Ishikawa (cell line): ENCODE measurements around the gene PIGN.

Source experiments
- CREB1 ChIP-seq: IDR thresholded peaks from 2 replicates; pipeline ENCODE4 v1.6.1; 2012; ENCODE audit warnings: low read depth
- EGR1 ChIP-seq: IDR thresholded peaks from 2 replicates; pipeline ENCODE4 v1.6.1; 2012
- EP300 ChIP-seq: IDR thresholded peaks from 2 replicates; pipeline ENCODE4 v1.6.1; 2012; ENCODE audit warnings: borderline replicate concordance
- FOXM1 ChIP-seq: IDR thresholded peaks from 2 replicates; pipeline ENCODE4 v1.6.1; 2012; ENCODE audit warnings: low read depth, borderline replicate concordance
- RAD21 ChIP-seq: IDR thresholded peaks from 2 replicates; pipeline ENCODE4 v1.6.1; 2012; ENCODE audit warnings: low read depth
- TAF1 ChIP-seq: IDR thresholded peaks from 2 replicates; pipeline ENCODE4 v1.6.1; 2012; ENCODE audit warnings: low read depth, mild to moderate bottlenecking
- TF ChIP-seq, protein P1 (sequence below): IDR thresholded peaks from 2 replicates; pipeline ENCODE4 v1.6.1; 2012
- TF ChIP-seq, protein P2 (sequence below): IDR thresholded peaks from 2 replicates; pipeline ENCODE4 v1.6.1; 2012; ENCODE audit warnings: low read depth, mild to moderate bottlenecking
- TF ChIP-seq, protein P3 (sequence below): IDR thresholded peaks from 2 replicates; pipeline ENCODE4 v1.6.1; 2012

DNA sequence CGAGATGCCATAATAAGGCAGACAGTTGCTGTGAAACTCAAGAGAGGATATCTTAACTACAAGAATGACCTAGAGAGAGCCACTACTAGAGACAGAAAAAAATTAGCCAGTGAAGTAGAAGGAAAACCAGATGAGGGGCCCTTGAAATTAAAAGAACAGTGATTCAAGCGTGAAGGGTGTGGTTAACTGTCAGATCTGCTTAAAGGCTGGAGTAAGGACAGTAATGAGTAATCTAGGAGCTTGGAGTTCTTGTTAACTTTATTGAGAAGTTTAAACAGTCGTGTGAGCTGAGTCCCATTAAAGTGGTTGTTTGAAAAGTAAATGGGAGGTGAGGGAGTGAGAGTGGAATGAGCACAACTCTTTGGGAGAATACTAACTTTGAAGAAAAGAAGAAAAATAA lies 21.3 kb downstream of the PIGN start:
- TF ChIP-seq, protein P1, sequence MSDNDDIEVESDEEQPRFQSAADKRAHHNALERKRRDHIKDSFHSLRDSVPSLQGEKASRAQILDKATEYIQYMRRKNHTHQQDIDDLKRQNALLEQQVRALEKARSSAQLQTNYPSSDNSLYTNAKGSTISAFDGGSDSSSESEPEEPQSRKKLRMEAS: no peak
- no peak for TF ChIP-seq RAD21
- no peak for TF ChIP-seq TAF1
- TF ChIP-seq, protein P2, sequence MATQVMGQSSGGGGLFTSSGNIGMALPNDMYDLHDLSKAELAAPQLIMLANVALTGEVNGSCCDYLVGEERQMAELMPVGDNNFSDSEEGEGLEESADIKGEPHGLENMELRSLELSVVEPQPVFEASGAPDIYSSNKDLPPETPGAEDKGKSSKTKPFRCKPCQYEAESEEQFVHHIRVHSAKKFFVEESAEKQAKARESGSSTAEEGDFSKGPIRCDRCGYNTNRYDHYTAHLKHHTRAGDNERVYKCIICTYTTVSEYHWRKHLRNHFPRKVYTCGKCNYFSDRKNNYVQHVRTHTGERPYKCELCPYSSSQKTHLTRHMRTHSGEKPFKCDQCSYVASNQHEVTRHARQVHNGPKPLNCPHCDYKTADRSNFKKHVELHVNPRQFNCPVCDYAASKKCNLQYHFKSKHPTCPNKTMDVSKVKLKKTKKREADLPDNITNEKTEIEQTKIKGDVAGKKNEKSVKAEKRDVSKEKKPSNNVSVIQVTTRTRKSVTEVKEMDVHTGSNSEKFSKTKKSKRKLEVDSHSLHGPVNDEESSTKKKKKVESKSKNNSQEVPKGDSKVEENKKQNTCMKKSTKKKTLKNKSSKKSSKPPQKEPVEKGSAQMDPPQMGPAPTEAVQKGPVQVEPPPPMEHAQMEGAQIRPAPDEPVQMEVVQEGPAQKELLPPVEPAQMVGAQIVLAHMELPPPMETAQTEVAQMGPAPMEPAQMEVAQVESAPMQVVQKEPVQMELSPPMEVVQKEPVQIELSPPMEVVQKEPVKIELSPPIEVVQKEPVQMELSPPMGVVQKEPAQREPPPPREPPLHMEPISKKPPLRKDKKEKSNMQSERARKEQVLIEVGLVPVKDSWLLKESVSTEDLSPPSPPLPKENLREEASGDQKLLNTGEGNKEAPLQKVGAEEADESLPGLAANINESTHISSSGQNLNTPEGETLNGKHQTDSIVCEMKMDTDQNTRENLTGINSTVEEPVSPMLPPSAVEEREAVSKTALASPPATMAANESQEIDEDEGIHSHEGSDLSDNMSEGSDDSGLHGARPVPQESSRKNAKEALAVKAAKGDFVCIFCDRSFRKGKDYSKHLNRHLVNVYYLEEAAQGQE: no peak
- no peak for TF ChIP-seq CREB1
- no peak for TF ChIP-seq FOXM1
- no peak for TF ChIP-seq EGR1
- TF ChIP-seq EP300: no peak
- TF ChIP-seq, protein P3, sequence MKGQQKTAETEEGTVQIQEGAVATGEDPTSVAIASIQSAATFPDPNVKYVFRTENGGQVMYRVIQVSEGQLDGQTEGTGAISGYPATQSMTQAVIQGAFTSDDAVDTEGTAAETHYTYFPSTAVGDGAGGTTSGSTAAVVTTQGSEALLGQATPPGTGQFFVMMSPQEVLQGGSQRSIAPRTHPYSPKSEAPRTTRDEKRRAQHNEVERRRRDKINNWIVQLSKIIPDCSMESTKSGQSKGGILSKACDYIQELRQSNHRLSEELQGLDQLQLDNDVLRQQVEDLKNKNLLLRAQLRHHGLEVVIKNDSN: no peak
